NCI-H1417 (cell line): ENCODE results near the gene TMEM52.

Experiments
- DNase-seq, 3 experiments: peaks; one replicate each; lab custom pipeline; 2025; lab: John Stamatoyannopoulos, UW

The TMEM52 gene

GRCh38 chr1:1926886-1927660 is 8.0 kb upstream of the TMEM52 start:
- DNase-seq, result no peak

DNA sequence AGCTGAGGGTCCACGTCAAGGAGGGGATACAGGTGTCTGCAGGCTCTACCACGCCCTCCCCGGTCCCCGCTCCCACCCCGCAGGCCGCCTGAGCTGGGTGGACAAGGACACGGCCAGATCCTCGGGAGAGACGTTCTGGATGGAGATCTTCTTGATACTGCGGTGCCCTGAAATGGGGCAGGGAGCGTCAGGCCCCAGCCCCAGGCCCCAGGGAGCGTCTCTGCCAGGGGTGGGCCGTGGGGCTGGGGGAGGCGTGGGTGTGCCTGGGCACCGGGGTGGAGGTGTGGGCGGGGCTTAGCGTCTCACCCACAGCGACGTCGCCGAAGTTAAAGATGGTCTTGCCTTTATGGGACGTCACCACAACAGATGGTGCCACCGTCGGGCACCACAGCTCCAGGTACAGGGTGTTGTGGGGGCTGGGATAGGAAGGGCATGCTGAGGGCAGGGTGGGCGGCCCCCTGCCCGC is 7.3 kb upstream of the TMEM52 start:
- no peak for DNase-seq

GRCh38 chr1:1925437-1926345 is 6.6 kb upstream of the TMEM52 start:
- DNase-seq, result no peak

GRCh38 chr1:1924849-1925248 is 5.8 kb upstream of the TMEM52 start:
- no peak for DNase-seq

- DNase-seq, result peak in 1 of 3 experiments; percentile 7
These were observed 5.3 kb upstream of the TMEM52 start for GRCh38 chr1:1924386-1924785.

GRCh38 chr1:1922956-1923833 is 4.1 kb upstream of the TMEM52 start:
- no peak for DNase-seq

GRCh38 chr1:1922702-1922955 is 3.5 kb upstream of the TMEM52 start:
- no peak for DNase-seq

DNA sequence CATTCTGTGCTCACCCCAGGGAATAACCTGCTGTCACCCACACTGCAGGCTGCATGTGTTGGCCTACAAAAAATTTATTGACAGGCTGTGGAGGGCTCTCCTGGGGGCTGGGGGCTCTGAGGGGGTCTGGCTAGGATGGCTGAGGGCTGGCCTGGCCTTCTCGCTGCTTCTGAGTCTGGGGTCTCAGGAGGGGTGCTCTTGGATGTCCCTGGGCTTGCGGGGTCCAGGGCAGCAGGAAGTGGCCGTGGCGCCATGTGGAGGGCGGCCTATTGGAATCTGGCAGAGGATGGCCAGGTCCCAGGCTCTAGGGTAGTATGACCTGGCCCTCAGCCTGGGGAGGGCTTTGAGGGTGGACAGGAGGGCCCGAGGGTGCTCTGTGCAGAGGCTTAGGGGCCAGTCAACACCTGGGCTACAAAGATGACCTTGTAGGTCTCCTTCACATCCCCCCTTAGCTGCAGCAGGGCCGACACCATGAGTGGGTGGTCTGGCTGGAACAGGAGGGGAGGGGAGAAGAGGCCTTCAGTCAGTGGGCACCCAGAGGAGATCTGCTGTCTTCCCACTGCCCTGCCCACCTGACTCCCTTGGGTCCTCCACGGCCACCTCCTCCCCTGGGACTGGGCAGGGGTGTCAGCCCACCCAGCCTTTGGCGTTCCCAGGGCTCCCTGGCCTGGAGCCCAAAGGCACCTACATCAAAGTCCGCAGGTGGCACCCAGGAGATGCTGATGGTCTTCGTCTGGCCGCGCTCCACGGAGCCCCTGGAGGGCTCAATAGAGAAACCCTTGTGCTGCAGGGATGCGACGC is 3.0 kb upstream of the TMEM52 start:
- no peak for DNase-seq

DNA sequence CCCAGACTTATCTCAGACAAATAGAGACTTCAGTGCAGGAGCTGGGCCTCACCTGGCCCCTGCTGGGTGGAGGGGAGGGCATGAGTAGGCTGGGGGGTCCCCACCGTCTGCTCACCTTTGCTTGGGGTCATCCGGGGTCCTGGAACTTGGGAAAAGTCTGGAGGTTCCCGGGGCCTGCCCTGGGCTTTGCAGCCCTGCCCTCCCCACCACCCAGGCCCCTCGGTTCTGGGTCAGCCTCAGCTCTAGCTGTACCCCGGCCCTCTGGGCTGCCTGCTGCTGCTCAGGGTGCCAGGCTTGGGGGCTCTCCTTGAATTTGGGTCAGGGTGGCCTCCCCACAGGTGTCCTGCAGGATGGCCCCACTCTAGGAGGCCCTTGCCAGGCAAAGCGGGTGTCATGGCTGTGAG is 2.4 kb upstream of the TMEM52 start:
- no peak for DNase-seq

- no peak for DNase-seq
These were observed 1.8 kb upstream of the TMEM52 start for GRCh38 chr1:1920608-1921458.

- DNase-seq, result no peak
These were observed 1.1 kb upstream of the TMEM52 start for GRCh38 chr1:1920057-1920607.

GRCh38 chr1:1919304-1920056 is 401 bp upstream of the TMEM52 start:
- peak; percentile 97 to 100 (median 98) for DNase-seq

- no peak for DNase-seq
These were observed 831 bp downstream of the TMEM52 start for GRCh38 chr1:1917995-1918900.

DNA sequence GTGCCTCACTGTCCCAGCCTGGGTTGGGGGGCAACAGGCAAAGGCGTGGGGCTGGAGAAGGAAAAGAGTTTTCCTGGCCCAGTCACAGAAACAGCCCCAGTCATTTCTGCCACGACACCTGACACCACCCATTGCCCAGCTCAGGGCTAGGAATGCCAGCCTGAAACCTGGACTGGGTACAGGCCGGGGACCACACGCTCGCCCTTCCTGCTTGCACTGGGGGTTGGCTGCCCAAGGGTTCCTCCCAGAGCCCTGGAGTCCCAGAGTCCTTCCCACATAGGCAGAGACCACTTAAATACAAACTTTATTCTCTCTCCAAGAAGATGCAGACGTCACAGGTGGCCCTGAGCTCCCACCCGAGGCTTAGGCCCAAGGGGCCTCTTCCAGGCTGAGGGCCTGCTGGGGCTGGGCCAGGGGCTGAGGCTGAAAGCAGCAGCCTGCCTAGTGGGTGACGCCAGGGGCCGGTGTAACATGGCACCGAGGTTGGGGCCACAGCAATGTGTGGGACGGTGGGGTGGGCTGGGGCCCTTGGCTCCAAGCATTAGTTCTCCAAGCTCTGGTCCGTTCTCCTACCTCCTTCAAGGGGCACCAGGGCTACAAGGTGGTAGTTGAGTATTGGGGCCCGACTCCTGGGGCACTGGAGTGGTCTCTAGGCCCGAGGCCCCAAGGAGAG is 1.6 kb downstream of the TMEM52 start:
- no peak for DNase-seq

DNA sequence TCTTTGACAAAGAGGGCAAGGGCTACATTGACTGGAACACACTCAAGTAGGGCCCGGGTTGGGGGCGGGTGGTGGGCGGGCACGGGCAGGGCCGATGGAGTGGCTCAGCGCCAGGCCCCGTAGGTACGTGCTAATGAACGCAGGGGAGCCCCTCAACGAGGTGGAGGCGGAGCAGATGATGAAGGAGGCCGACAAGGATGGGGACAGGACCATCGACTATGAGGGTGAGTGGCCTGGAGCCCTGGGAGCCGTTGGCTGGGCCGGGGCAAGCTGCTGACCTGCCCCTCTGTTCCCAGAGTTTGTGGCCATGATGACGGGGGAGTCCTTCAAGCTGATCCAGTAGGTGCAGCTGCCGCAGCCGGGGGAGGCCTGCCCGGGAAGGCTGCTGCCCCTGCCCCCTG is 2.2 kb downstream of the TMEM52 start:
- no peak for DNase-seq

DNA sequence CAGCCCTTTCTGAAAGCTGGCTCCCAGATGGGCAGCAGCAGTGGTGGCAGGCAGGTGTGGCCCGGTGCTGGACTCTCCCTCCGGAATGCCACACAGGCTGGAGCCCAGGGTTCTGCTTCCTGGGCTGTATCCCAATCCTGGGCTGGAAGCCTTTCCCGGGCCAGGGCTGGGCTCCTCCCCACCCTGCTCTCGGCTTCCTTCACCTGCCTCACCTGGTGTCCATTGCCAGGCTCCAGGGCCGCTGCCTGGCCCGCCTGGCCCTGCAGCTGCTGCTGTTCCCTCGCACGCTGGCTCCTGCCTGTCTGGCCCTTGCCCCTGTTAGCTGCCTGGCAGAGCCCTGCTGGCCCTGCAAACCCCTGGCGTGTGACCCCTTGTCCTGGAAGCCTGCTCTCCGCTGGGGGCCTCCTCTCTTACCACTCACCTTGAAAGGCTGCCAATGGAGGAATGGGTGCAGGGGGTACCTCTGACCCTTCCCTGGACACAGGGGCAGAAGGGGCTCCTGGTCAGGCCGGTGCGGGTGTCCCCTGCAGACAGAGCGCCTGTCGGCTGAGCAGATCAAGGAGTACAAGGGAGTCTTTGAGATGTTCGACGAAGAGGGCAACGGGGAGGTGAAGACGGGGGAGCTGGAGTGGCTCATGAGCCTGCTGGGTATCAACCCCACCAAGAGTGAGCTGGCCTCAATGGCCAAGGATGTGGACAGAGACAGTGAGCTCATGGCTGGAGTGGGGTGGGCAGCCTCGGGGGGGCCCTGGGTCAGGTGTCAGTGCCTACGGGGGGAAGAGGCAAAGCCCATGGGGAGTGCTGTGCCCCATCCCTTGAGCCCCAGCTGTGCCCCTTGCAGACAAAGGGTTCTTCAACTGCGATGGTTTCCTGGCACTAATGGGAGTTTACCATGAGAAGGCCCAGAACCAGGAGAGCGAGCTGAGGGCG is 2.9 kb downstream of the TMEM52 start:
- no peak for DNase-seq
